OCI-LY1 (cell line): Measurements from ENCODE around the gene PDZD7.

Experiments used
- H2AFZ ChIP-seq: fragments of 200-600 bp; sonication (generic), shearing (Covaris generic); 2 replicates; pipeline ENCODE4 v1.6.0; 2014; ENCODE audit warnings: antibody characterized with exemption, mild to moderate bottlenecking, low read length
- H3F3A ChIP-seq: fragments of 200-600 bp; sonication (generic), shearing (Covaris generic); 2 replicates; pipeline ENCODE4 v1.6.0; 2014; ENCODE audit warnings: mild to moderate bottlenecking, antibody characterized with exemption, low read length, moderate library complexity; ENCODE audit not compliant: insufficient read depth
- H3K27ac ChIP-seq: fragments of 200-600 bp; sonication (generic); 2 replicates; pipeline ENCODE4 v1.5.1; 2014; ENCODE audit warnings: low read length, mixed run types, mild to moderate bottlenecking, low read depth; ENCODE audit not compliant: poor library complexity, severe bottlenecking
- H3K27me3 ChIP-seq: fragments of 200-600 bp; sonication (generic); 2 replicates; pipeline ENCODE4 v1.6.0; 2014; ENCODE audit warnings: antibody characterized with exemption, mild to moderate bottlenecking, low read length, moderate library complexity; ENCODE audit not compliant: insufficient read depth
- H3K36me3 ChIP-seq: fragments of 200-600 bp; sonication (generic); 2 replicates; pipeline ENCODE4 v1.6.1; 2014; ENCODE audit warnings: mild to moderate bottlenecking, antibody characterized with exemption, low read length, moderate library complexity, mixed read lengths; ENCODE audit not compliant: insufficient read depth
- H3K4me1 ChIP-seq: fragments of 200-600 bp; sonication (generic); 2 replicates; pipeline ENCODE4 v1.5.1; 2014; ENCODE audit warnings: mild to moderate bottlenecking, low read length, moderate library complexity; ENCODE audit not compliant: insufficient read depth, severe bottlenecking
- H3K4me2 ChIP-seq: fragments of 200-600 bp; sonication (generic), shearing (Covaris generic); 2 replicates; pipeline ENCODE4 v1.6.1; 2014; ENCODE audit warnings: low read length
- H3K4me3 ChIP-seq: fragments of 200-600 bp; sonication (generic); 2 replicates; pipeline ENCODE4 v1.5.1; 2014; ENCODE audit warnings: low read length, low read depth, mild to moderate bottlenecking, mixed read lengths; ENCODE audit not compliant: poor library complexity, severe bottlenecking
- H3K79me2 ChIP-seq: fragments of 200-600 bp; shearing (Covaris generic); 2 replicates; pipeline ENCODE4 v1.6.1; 2016; ENCODE audit warnings: mixed run types, low read length, mixed read lengths; ENCODE audit not compliant: insufficient read depth
- H3K9ac ChIP-seq: fragments of 200-600 bp; sonication (generic), shearing (Covaris generic); 2 replicates; pipeline ENCODE4 v1.6.1; 2014; ENCODE audit warnings: mild to moderate bottlenecking, low read length, mixed read lengths
- H3K9me2 ChIP-seq: fragments of 200-600 bp; sonication (generic), shearing (Covaris generic); 2 replicates; pipeline ENCODE4 v1.6.1; 2014; ENCODE audit warnings: low read depth, mild to moderate bottlenecking, low read length, mixed read lengths
- H3K9me3 ChIP-seq: fragments of 200-600 bp; shearing (Covaris generic); 2 replicates; pipeline ENCODE4 v1.6.1; 2014; ENCODE audit warnings: low read length, mixed read lengths
- H4K20me1 ChIP-seq: fragments of 200-600 bp; sonication (generic), shearing (Covaris generic); 2 replicates; pipeline ENCODE4 v1.6.0; 2016; ENCODE audit warnings: mild to moderate bottlenecking, low read length; ENCODE audit not compliant: insufficient read depth
- EZH2 ChIP-seq: fragments of 200-600 bp; sonication (generic), shearing (Covaris generic); IDR thresholded peaks from 2 replicates; pipeline ENCODE4 v1.8.0; 2017; ENCODE audit warnings: borderline replicate concordance, mixed run types, mild to moderate bottlenecking, antibody characterized with exemption, low read length, moderate library complexity, mixed read lengths
- TF ChIP-seq, protein P1 (sequence below): fragments of 200-600 bp; sonication (generic), shearing (Covaris generic); IDR thresholded peaks from 2 replicates; pipeline ENCODE4 v1.5.1; 2017; ENCODE audit warnings: mild to moderate bottlenecking, antibody characterized with exemption, low read length, moderate library complexity, mixed read lengths

The PDZD7 gene

DNA sequence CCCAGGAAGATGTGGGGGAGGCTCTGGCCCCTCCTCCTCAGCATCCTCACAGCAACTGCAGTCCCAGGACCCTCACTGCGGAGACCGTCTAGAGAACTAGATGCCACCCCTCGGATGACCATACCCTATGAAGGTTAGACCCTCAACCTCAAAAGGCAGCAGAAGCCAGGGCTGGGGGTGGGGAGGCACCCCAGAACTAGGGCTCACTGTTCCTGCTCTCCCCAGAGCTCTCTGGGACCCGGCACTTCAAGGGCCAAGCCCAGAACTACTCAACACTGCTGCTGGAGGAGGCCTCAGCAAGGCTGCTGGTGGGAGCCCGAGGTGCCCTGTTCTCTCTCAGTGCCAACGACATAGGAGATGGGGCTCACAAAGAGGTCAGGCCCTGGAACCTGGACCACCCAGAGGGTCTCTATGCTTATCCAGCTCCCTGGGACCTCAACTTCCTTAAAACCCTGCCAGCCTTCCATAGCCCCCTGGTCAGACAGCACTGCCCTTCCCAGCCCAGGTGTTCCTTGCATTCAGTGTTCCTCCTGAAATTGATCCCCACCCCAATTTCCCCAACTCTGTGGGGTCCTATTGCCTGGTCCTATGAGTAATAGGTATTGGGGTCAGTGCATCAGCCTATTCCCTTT, 57.9 kb downstream of the PDZD7 start:
- Histone ChIP-seq H3K9me3 (no peaks in the 10 kb centered on the region), H3K27ac (no peak overlapping the region), H4K20me1 (no peaks in the 10 kb centered on the region), H2AFZ (no peak overlapping the region), H3K4me1 (peaks cover 7% of the 10 kb centered on the region), H3K79me2 (no peaks in the 10 kb centered on the region), H3K27me3 (no peaks in the 10 kb centered on the region), H3K9ac (no peak overlapping the region), H3K4me2 (no peak overlapping the region), H3K36me3 (no peaks in the 10 kb centered on the region), H3K4me3 (no peak overlapping the region), H3F3A (no peaks in the 10 kb centered on the region), H3K9me2 (no peaks in the 10 kb centered on the region)
- TF ChIP-seq, protein P1, sequence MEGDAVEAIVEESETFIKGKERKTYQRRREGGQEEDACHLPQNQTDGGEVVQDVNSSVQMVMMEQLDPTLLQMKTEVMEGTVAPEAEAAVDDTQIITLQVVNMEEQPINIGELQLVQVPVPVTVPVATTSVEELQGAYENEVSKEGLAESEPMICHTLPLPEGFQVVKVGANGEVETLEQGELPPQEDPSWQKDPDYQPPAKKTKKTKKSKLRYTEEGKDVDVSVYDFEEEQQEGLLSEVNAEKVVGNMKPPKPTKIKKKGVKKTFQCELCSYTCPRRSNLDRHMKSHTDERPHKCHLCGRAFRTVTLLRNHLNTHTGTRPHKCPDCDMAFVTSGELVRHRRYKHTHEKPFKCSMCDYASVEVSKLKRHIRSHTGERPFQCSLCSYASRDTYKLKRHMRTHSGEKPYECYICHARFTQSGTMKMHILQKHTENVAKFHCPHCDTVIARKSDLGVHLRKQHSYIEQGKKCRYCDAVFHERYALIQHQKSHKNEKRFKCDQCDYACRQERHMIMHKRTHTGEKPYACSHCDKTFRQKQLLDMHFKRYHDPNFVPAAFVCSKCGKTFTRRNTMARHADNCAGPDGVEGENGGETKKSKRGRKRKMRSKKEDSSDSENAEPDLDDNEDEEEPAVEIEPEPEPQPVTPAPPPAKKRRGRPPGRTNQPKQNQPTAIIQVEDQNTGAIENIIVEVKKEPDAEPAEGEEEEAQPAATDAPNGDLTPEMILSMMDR = no peak
- TF ChIP-seq EZH2 = no peak

DNA sequence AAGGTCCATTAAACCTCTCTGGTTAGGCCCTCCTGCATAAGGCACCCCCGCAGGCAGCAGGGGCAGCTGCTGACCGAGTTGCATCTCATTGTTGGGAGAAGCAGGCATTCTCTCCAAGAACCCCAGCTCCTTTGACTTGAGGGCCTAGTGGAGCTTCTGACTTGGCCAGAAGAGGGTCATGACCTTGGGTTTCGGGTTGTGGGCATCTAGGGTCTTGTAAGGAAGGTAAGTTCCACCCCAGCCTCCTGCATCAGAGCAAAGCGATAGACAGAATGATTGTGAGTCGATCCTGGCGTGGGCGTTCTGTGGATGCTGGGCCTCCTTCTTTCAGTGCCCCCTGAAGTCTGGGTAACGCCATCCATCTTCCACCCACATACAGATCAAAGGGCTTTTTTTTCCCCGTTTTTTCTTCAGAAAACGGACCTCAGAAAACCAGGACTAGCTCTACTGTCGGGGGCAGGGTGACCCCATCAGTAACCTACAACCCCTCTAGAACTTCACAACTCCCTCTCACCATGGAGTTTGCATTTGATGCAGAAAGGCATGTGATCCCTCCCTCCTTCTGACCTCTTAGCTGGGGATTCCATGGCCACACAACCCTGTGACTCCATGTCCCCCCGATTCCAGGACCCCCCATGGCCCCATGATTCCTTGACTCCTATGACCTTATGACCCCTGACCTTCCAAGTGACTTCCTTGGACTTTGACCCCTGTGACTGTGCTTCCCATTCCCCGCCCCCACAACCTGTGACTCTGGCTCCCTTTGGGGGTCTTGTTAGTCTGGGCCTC, 58.6 kb downstream of the PDZD7 start:
- Histone ChIP-seq H4K20me1 (no peaks in the 10 kb centered on the region), H3K27ac (no peak overlapping the region), H3K79me2 (no peaks in the 10 kb centered on the region), H3K4me2 (no peak overlapping the region), H3K9me2 (no peaks in the 10 kb centered on the region), H3K9ac (no peak overlapping the region), H3F3A (no peaks in the 10 kb centered on the region), H3K9me3 (no peaks in the 10 kb centered on the region), H3K36me3 (no peaks in the 10 kb centered on the region), H3K4me3 (no peak overlapping the region), H3K4me1 (peaks cover 7% of the 10 kb centered on the region), H3K27me3 (no peaks in the 10 kb centered on the region), H2AFZ (no peak overlapping the region)
- TF ChIP-seq EZH2 = no peak
- TF ChIP-seq, protein P1 = no peak

DNA sequence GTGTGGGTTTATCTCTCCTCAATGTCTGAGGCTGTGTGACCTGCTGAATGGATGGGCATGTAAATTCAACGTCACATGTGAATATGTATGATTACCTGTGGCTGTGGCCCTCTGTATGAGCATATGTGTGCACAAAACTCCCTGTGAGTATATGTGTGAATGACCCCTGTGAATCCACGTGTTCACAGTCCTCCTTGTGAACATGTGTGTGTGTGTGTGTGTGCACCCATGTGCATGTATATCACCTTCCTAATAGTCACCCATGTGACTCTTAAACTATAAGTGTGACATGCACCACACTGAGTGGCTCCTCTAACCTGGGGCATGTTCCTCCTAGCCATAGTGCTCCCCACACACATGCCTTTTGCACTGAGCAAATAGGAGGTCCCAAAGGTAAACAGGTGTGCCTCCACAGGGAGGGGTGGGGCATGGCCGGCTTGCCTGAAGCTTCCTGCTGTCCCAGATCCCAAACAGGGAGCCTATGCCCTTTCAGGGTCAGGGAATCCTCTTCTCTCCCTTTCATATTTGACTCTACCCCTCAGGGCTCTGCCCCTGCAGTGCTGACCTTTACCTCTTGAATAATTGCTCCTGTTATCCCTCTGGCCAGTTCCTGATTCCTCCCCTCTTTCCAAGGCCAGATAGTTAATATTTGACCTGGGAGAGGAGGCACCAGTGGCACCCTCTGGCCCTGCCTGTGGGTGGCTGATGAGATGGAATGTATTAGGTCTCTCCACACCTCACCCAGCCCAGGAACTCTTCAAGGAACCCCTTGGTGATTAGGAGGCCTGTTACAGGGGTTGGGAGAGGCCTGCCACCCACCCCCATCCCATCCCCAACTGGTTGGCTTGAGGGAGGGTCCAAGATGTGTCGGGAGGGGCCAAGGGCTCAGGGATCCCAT, 59.8 kb downstream of the PDZD7 start:
- H3F3A ChIP-seq = no peaks in the 10 kb centered on the region
- H3K36me3 ChIP-seq = no peaks in the 10 kb centered on the region
- H3K9ac ChIP-seq = no peak overlapping the region
- H3K4me1 ChIP-seq = peaks cover 7% of the 10 kb centered on the region
- H3K4me3 ChIP-seq = no peak overlapping the region
- TF ChIP-seq EZH2 = no peak
- TF ChIP-seq, protein P1 = no peak
- no peaks in the 10 kb centered on the region for H3K9me2 ChIP-seq
- H3K4me2 ChIP-seq = no peak overlapping the region
- H2AFZ ChIP-seq = no peak overlapping the region
- no peaks in the 10 kb centered on the region for H3K9me3 ChIP-seq
- no peaks in the 10 kb centered on the region for H4K20me1 ChIP-seq
- no peaks in the 10 kb centered on the region for H3K79me2 ChIP-seq
- no peaks in the 10 kb centered on the region for H3K27me3 ChIP-seq
- no peak overlapping the region for H3K27ac ChIP-seq
